OCI-LY3 (cell line): ENCODE data around the gene RERE.
"Not testable (repeated sequence)": the region's sequence is repeated elsewhere in the genome, so short reads cannot be mapped to it uniquely, and the experiment has no call there.

ENCODE experiments used
- H2AFZ ChIP-seq: fragments of 200-600, 300-600 bp; shearing (Covaris generic); 2 replicates; pipeline ENCODE4 v1.6.0; 2014; ENCODE audit warnings: antibody characterized with exemption, low read depth, low read length
- H3K27ac ChIP-seq: fragments of 200-600, 300-600 bp; sonication (generic); 2 replicates; pipeline ENCODE4 v1.5.1; 2014; ENCODE audit warnings: mild to moderate bottlenecking, low read length, moderate library complexity, mixed read lengths
- H3K27me3 ChIP-seq: fragments of 200-600, 300-600 bp; sonication (generic); 2 replicates; pipeline ENCODE4 v1.6.1; 2014; ENCODE audit warnings: low read depth, low read length, mixed read lengths
- H3K36me3 ChIP-seq: fragments of 200-600, 300-600 bp; sonication (generic); replicated peaks from 2 replicates; pipeline ENCODE3; 2014; ENCODE audit warnings: low read depth, low read length, mixed read lengths
- H3K4me1 ChIP-seq: fragments of 300-600, 200-600 bp; sonication (generic); 2 replicates; pipeline ENCODE4 v1.6.1; 2014; ENCODE audit warnings: low read length, mixed read lengths
- H3K4me2 ChIP-seq: fragments of 200-600, 300-600 bp; sonication (generic); 2 replicates; pipeline ENCODE4 v1.6.1; 2014; ENCODE audit warnings: low read length, mixed read lengths
- H3K4me3 ChIP-seq: fragments of 300-600, 200-600 bp; sonication (generic); 2 replicates; pipeline ENCODE4 v1.5.1; 2014; ENCODE audit warnings: antibody characterized with exemption, mild to moderate bottlenecking, low read length, moderate library complexity
- H3K79me2 ChIP-seq: fragments of 300-600, 200-600 bp; shearing (Covaris generic); 2 replicates; pipeline ENCODE4 v1.6.1; 2014; ENCODE audit warnings: mild to moderate bottlenecking, low read length, mixed read lengths
- H3K9ac ChIP-seq: fragments of 300-600, 200-600 bp; shearing (Covaris generic); 2 replicates; pipeline ENCODE4 v1.6.0; 2014; ENCODE audit warnings: mild to moderate bottlenecking, low read length, moderate library complexity
- H3K9me3 ChIP-seq: fragments of 200-600, 300-600 bp; shearing (Covaris generic); 2 replicates; pipeline ENCODE4 v1.6.1; 2014; ENCODE audit warnings: low read length, mixed read lengths; ENCODE audit not compliant: insufficient read depth
- H4K20me1 ChIP-seq: fragments of 200-600, 300-600 bp; sonication (generic); 2 replicates; pipeline ENCODE4 v1.6.1; 2016; ENCODE audit warnings: low read length, mixed read lengths; ENCODE audit not compliant: insufficient read depth
- CTCF ChIP-seq: fragments of 200-600, 300-600 bp; sonication (generic); IDR thresholded peaks from 2 replicates; pipeline ENCODE4 v1.5.1; 2014; ENCODE audit warnings: antibody characterized with exemption, low read length, low read depth
- EZH2phosphoT487 ChIP-seq: fragments of 200-600 bp; shearing (Covaris generic); IDR thresholded peaks from 2 replicates; pipeline ENCODE4 v1.6.1; 2018; ENCODE audit warnings: antibody characterized with exemption, mixed run types, low read depth

RERE gene

DNA sequence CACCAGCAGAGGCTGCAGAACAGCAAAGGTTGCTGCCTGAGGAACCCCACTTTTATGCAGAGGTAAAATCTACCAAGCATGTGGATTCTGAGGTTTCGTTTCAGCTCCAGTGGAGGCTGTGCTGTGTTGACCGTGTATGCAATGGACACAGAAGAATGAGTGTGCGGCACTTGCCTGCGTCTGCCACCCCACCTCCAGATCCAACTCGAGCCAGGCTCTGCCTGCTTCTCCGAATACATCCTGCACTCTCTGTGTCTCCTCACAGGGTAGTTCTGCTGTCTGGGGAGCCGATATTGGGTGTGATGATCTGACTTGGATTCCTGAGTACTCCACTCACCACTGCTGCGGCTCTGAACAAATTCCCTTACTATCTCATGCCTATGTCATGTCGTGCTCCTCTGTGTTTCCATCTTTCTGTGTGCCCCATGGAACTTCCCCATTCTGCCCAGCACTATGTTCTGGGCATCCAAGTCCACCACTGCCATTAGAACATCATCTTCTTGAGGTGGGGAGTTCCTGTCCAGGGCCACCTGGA is 369.8 kb downstream of the RERE start:
- Histone ChIP-seq H3K4me1 (no peaks in the 10 kb centered on the region), H3K9me3 (no peaks in the 10 kb centered on the region), H2AFZ (no peak overlapping the region), H3K79me2 (no peaks in the 10 kb centered on the region), H3K27me3 (no peaks in the 10 kb centered on the region), H3K4me2 (no peak overlapping the region), H3K9ac (no peak overlapping the region), H3K36me3 (no peaks in the 10 kb centered on the region), H3K4me3 (no peak overlapping the region), H4K20me1 (no peaks in the 10 kb centered on the region), H3K27ac (no peak overlapping the region)
- no peak for TF ChIP-seq EZH2phosphoT487
- TF ChIP-seq CTCF = no peak

GRCh38 chr1:8446119-8446518 is 371.3 kb downstream of the RERE start:
- H3K4me2 ChIP-seq, H3K27me3 ChIP-seq, H3K27ac ChIP-seq, H3K4me1 ChIP-seq, H4K20me1 ChIP-seq, H3K36me3 ChIP-seq, H3K4me3 ChIP-seq, H3K79me2 ChIP-seq, H3K9ac ChIP-seq, H3K9me3 ChIP-seq, H2AFZ ChIP-seq: not testable (repeated sequence)

GRCh38 chr1:8443558-8444194 is 373.8 kb downstream of the RERE start:
- Histone ChIP-seq H2AFZ (no peak overlapping the region), H3K9ac (no peak overlapping the region), H3K4me1 (peaks cover 7% of the 10 kb centered on the region), H3K36me3 (no peaks in the 10 kb centered on the region), H4K20me1 (no peaks in the 10 kb centered on the region), H3K4me3 (no peak overlapping the region), H3K27me3 (no peaks in the 10 kb centered on the region), H3K9me3 (no peaks in the 10 kb centered on the region), H3K79me2 (no peaks in the 10 kb centered on the region), H3K27ac (no peak overlapping the region), H3K4me2 (no peak overlapping the region)
- TF ChIP-seq EZH2phosphoT487 (no peak), CTCF (peak; percentile 17; the same call in 1 of the 2 replicates)

GRCh38 chr1:8441426-8441825 is 376.0 kb downstream of the RERE start:
- H3K4me1 ChIP-seq = peaks cover 9% of the 10 kb centered on the region
- no peak overlapping the region for H3K27ac ChIP-seq
- no peak overlapping the region for H3K4me2 ChIP-seq
- H3K36me3 ChIP-seq = no peaks in the 10 kb centered on the region
- no peaks in the 10 kb centered on the region for H3K9me3 ChIP-seq
- H4K20me1 ChIP-seq = no peaks in the 10 kb centered on the region
- no peaks in the 10 kb centered on the region for H3K27me3 ChIP-seq
- no peak overlapping the region for H3K4me3 ChIP-seq
- no peaks in the 10 kb centered on the region for H3K79me2 ChIP-seq
- H3K9ac ChIP-seq = no peak overlapping the region
- TF ChIP-seq CTCF (no peak), EZH2phosphoT487 (no peak)
- H2AFZ ChIP-seq = no peak overlapping the region
